ENCODE measurements around the gene PSMG2.

DNA sequence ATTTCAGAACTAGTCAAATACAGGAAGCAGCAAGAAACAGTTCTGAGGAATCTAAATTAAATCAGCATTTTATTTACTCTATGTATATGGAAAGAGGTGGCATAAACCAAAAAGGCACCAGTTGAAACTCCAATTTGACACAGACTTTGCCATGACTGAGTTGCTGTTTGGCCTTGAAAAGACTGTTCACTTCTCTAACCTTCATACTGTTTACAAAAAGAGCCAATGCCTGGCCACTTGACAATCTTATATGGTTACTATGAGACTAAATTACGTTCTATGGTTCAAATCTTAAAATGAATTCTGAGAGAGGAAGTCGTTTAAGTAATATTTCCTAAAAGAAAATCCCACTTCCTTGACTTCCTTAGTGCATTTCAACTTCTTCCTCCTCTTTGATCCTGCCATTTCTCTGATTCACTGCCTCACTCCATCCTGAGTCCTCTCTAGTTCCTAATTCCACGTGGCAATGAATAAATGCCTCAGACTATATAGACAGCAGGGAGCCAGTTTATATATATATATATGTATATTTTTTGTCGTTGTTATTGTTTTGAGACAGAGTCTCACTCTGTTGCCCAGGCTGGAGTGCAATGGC, 13.5 kb upstream of the PSMG2 start:
- no peak for TF ChIP-seq POLR2A (IDR thresholded peaks at IDR 0.05)
- TF ChIP-seq, protein P1, sequence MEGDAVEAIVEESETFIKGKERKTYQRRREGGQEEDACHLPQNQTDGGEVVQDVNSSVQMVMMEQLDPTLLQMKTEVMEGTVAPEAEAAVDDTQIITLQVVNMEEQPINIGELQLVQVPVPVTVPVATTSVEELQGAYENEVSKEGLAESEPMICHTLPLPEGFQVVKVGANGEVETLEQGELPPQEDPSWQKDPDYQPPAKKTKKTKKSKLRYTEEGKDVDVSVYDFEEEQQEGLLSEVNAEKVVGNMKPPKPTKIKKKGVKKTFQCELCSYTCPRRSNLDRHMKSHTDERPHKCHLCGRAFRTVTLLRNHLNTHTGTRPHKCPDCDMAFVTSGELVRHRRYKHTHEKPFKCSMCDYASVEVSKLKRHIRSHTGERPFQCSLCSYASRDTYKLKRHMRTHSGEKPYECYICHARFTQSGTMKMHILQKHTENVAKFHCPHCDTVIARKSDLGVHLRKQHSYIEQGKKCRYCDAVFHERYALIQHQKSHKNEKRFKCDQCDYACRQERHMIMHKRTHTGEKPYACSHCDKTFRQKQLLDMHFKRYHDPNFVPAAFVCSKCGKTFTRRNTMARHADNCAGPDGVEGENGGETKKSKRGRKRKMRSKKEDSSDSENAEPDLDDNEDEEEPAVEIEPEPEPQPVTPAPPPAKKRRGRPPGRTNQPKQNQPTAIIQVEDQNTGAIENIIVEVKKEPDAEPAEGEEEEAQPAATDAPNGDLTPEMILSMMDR (IDR thresholded peaks at IDR 0.05), result no peak

All from body of pancreas (tissue), 4 donors.